GM18519 (cell line): ENCODE data around the gene CD63.

ENCODE experiments used
- ATAC-seq: cut with Tn5 transposase; IDR thresholded peaks from one replicate; pipeline ENCODE4 v1.9.1; 2021; ENCODE audit warnings: mild to moderate bottlenecking, moderate library complexity; ENCODE audit not compliant: unreplicated experiment, low FRiP score

The CD63 gene

GRCh38 chr12:55723516-55724225 lies 5.1 kb downstream of the CD63 start:
- no peak for ATAC-seq

- ATAC-seq = no peak
These were observed 5.9 kb downstream of the CD63 start for GRCh38 chr12:55722948-55723347.

- ATAC-seq = no peak
These were observed 7.1 kb downstream of the CD63 start for GRCh38 chr12:55721601-55722213.

GRCh38 chr12:55720894-55721444 lies 7.8 kb downstream of the CD63 start:
- ATAC-seq = no peak

DNA sequence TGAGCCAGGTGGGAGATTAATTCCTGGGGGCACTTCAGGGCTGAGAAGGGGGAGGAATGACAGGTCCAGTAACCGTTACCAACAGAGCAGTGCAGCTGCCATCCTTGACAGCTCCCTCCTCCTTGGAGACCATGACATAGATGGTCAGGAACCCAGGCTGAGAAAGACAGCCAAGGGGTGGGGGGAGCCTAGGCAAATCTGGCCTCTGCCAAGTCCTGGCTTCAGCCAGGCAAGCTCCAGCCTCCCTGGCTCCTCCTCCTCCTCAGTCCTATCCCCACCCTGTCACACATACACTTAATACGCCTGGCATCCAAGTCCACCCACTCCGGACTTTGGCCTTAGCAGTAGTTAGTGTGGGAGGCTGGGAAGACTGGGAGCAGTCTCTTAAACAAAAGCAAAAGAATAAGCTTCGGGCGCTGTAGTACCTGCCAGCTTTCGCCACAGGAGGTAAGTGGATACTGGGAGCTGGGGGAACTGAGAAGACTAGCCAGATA lies 8.7 kb downstream of the CD63 start, which contains the start of gene RDH5:
Gene RDH5, plus strand, starts transcription at position 323 of the 494 bp plus-strand sequence. CDS start 792 bp downstream, outside the sequence.
- ATAC-seq = no peak

DNA sequence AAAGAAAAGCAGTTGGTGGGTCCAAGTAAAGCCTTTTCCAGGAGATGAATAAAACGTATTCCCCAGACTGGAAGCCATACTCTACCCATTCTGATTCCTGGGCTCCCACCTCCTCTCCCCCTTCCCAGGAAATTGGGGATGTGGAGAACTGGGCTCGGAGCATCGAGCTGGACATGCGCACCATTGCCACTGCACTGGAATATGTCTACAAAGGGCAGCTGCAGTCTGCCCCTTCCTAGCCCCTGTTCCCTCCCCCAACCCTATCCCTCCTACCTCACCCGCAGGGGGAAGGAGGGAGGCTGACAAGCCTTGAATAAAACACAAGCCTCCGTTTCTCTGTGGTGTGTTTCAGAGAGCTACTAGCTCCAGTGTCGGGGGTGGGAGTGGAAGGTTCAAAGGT lies 9.4 kb downstream of the CD63 start:
- no peak for ATAC-seq

- ATAC-seq = no peak
These were observed 10.1 kb downstream of the CD63 start for GRCh38 chr12:55718624-55719275.

DNA sequence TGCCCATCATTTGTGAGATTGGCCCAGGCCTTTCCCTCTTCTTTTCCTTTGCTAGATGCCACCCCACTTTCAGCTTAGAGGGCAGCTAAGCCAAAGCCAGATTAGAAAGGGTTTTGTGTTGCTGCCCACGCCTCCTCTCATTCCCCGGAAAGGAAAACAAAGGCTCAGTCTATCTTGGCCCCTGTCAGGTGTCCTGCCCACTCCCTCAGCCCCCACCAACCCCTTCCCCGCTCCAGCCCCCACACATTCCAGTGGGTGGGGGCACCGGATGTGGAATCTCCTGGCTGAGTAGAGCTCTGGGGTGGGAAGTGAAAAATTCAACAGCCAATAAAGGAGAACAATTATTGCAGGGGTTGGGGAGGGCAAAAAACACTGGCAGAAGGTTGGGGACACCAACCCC lies 10.8 kb downstream of the CD63 start:
- ATAC-seq = no peak

DNA sequence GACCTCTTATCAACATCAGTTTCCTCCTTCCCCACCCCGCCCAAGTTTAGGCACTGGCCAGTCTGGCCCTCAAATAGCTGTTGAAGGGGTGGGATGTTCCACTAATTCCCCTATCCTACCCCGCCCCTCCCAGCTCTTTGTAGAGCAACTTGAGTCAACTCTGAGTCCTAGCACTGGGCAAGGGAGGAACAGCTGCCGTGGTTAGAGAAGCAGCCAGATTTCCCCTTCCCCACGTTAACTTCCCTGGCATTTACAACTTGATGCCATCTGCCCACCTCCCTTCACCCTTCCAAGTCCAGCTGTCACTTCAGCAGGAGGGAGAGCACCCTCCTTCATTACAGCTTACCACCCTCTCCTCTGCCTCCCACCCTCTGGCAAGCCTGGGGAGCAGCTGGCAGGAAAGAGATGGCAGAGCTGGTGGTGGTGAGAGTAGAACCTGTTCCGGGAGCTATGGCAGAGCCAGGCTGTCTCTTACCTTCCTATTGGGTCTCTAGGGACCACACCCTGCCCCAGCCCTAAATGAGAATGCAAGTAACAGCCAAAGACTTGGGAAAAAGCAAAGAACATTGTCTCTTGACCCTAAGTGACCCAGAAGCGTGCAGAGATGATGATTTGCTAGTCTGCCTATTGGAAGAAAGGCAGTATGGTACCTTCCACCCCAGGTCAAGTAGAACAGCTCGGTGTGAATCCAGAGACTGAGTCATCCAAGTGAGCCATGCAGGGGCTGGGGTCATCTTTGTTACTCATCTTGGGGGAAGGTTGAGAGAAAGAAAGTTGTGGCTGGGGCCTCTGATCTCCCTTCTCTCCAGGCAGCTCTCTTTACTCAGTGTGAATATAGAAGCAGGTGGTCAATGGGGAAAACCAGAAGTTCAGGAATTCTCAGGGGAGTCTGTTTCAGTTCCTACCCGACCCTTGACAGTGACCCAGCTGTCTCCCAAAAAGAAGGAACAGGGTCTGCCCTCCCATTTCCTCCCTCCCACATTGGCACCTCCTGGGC lies 11.5 kb downstream of the CD63 start:
- ATAC-seq = no peak

DNA sequence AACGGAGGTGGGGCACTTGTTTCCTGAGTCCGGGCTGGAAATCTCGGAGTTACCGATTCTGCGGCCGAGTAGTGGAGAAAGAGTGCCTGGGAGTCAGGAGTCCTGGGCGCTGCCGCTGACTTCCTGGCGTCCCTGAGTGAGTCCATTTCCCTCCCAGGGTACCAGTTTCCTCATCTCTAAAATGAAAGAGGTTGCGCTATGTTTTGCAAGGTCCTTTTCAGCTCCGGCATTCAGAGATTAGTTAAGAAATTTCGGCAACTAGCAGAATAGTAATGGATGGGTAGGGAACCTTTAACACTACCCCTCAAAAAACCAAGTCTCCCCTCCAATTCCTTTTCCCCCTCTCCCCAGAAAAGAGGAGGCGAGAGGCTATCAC lies 12.2 kb downstream of the CD63 start:
- ATAC-seq = peak; percentile 10

DNA sequence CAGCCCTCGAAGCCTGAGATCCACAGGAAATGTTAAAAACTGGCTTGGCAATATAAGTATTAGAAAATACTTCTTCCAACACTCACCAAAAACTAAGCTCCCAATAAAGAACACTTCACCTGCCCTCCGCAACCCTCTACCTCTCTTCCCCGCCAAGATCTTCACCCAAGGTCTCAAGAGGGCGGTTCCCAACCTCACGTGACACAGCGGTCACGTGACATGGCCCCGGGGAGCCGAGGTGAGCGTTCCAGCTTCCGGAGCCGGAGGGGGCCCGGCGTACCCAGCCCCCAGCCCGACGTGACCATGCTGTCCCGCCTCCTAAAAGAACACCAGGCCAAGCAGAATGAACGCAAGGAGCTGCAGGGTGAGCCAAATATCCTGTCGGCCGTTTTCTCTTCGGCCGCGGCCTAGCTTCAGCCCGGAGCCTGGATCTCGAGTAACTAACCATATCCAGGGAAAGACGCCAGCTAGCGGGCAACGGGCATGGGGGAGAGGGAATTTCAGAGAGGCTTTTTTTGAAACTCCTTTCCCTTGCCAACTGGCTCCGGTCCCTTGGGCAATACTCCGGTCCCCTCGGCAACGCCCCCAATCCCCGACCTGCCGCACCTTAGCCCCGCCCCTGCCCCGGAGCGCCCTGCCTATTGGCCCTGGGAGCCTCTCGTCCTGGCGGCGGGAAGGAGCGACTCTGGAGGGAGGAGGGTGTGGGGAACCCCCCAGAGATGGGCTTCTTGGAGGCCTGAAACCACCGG lies 12.8 kb downstream of the CD63 start, which contains the start of gene BLOC1S1:
Gene BLOC1S1, plus strand, starts transcription at position 214 of the 749 bp plus-strand sequence. Its CDS starts 6 bp downstream, at position 220.
- peak; percentile 60 for ATAC-seq

DNA sequence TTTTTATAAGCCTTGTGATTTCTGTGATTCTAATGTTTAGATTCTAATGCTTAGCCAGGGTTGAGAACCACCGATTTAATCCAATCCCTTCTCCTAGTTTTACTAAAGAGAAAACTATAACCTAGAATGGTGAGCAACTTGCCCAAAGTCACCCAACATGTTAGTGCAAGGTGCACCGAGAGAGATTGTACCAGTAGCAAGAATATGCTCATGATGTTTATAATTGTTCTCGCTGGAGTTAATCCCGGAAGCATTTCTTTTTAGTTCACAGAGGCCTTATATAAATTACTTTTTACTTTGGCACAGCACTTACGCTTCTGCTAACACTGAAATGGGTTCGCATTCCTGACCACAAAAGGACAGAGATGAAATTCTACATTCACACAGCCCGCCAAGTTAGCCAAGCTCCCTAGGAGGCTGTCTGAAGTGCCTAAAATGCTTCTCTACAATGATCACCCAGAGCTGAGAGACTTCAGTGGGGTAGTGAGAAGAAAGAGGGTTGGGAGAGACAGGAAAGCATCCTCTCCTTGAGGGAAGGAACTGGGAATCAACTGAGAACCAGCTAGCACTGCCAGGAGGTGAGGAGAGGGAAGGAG lies 13.5 kb downstream of the CD63 start:
- no peak for ATAC-seq

DNA sequence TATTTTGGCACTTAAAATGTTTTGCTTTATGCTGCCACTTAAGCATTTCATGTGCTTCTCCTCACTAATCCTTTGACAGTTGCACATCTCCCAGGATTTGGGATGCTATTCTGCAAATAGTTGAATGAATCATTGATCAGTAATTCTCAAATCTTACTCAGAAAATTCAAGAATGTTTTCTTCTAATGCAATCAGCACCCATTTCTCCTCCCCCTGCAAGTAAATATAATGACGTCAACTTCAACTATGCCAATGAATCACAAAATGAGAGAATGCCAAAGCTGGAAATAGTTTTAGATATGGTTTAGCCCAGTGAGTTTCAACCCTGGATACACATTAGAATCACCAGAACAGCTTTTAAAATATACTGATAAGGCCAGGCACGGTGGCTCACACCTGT lies 15.1 kb downstream of the CD63 start:
- no peak for ATAC-seq

GRCh38 chr12:55712700-55713415 lies 16.0 kb downstream of the CD63 start:
- ATAC-seq = no peak

DNA sequence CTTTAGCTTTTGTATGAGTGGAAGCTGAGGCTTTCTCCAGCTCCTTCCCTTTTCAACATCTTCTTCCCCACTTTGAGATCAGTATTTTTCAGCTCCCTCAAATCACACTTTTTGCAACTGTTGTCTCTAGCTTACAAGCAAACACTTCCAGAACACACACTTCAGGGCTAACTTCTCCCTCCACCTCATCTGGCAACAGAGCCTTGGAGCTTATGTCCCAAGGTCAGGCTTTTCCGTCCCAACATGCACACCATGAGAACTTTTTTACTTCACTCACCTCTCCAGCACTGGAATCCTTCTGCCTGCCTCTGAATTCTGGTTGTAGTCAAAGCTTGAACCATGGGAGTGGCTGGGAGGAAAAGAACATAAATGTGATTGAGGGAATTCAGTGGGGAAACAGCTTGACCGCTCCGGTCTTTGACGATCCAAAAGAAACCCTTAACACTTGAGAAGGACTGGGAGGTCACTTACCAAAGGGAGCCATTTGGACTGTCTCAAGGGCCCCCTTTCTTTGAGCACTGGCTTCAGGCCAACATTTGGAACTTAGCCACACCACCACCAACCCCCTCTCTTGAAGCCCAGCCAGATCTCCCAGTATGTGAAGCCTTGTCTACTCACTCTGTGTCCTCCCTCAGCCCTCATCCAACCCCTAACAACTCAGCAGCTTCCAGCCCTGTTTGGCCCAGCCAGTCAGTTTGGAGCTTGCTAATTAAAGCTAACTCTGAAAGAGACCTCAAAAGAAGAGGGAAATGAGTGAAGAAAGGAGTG lies 16.8 kb downstream of the CD63 start:
- ATAC-seq = no peak

DNA sequence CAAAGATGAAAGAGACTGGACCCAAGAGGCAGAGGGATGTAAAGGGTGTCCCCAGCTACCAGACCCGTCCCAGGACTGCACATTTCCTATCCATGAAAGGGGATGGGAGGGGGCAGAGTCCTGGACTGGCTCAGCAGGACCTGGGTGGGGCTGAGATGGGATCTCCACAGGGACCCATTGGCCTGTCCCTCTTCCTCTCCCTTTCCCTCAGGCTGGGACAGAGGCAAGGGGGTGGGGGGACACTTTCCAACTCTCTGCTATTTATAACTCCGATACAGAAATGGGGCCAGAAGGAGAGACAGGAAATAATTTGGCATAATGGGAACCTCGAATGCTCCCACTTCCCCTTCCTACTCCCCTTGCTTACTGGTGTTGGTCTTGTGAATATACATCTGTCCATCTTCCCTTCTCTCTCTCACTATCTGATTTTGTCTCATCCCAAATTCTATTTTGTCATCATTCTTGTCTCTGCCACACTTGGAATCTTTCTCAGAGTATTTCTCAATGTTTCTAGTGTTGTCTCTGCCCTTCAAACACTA lies 20.0 kb downstream of the CD63 start:
- no peak for ATAC-seq
